Measurements from ENCODE around the gene PABPN1L. TPM values are rescaled to one million over a fixed set of nuclear protein-coding genes. Genes with fewer than 3 reads are reported as not detected.

PABPN1L gene
- total and polyA plus RNA-seq, 2 donors (not counting 3 experiments of a cell fraction or from before 2014, with no cell fraction given): not detected

DNA sequence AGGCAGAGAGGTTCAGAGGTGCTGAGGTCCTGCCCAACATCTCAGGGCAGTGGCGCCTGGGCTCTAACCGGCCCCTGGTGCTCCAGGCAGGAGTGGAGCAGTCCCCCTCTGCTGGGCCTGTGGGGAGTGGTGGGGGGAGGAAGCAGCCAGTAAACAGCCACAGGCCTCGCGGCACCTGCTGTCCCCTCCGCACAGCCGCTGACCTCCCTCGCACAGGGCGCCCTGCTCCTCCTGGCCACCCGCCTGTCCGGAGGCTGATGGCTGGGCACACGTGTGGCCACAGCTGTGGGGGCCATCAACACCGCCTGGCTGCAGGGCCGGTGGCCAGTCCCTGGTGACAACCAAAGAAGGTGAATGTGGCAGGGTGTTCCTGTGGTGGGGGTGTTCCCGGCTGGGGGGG lies 36.8 kb upstream of the PABPN1L start:
- H3K36me3 ChIP-seq (ENCODE audit: control insufficient read depth in 2 of 2, extremely low read depth in 1 of 2, insufficient read depth in 2 of 2, low read length in 2 of 2): no peaks in the 10 kb centered on the region
- H4K20me1 ChIP-seq (replicated peaks; ENCODE audit: control insufficient read depth, extremely low read depth, insufficient read depth, low read length): no peaks in the 10 kb centered on the region
- POLR2A ChIA-PET: no interaction called here
- no peaks in the 10 kb centered on the region for H3K9me1 ChIP-seq (replicated peaks; ENCODE audit: control insufficient read depth, extremely low read depth, insufficient read depth, low read length)
- no peaks in the 10 kb centered on the region for H3K79me2 ChIP-seq (ENCODE audit: control insufficient read depth, insufficient read depth, low read length)
- no peak overlapping the region for H3K27ac ChIP-seq (ENCODE audit: insufficient read depth, low read depth, low read length)
- dilution Hi-C loops (cut with MboI; ENCODE audit: extremely low pct_ligation_motif_present, low sequenced_read_pairs): no loop called here
- no peak overlapping the region for H3K4me2 ChIP-seq (ENCODE audit: insufficient read depth, low read length)
- H3K4me1 ChIP-seq (ENCODE audit: control insufficient read depth, extremely low read depth, insufficient read depth, low read length): no peaks in the 10 kb centered on the region
- FAIRE-seq: no peak
- intact Hi-C loops (cut with micrococcal nuclease): no loop called here
- no peak for DNase-seq (ENCODE audit: low read depth, low spot score)
- CTCF ChIA-PET: no interaction called here
- no TSS peak for BruUV-seq (replicated peaks)
- TF ChIP-seq EZH2 (IDR thresholded peaks at IDR 0.05; ENCODE audit: borderline replicate concordance, low read depth, low read length, severe bottlenecking): no peak
- TF ChIP-seq, protein P1, sequence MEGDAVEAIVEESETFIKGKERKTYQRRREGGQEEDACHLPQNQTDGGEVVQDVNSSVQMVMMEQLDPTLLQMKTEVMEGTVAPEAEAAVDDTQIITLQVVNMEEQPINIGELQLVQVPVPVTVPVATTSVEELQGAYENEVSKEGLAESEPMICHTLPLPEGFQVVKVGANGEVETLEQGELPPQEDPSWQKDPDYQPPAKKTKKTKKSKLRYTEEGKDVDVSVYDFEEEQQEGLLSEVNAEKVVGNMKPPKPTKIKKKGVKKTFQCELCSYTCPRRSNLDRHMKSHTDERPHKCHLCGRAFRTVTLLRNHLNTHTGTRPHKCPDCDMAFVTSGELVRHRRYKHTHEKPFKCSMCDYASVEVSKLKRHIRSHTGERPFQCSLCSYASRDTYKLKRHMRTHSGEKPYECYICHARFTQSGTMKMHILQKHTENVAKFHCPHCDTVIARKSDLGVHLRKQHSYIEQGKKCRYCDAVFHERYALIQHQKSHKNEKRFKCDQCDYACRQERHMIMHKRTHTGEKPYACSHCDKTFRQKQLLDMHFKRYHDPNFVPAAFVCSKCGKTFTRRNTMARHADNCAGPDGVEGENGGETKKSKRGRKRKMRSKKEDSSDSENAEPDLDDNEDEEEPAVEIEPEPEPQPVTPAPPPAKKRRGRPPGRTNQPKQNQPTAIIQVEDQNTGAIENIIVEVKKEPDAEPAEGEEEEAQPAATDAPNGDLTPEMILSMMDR (IDR thresholded peaks at IDR 0.05; ENCODE audit: extremely low read depth in 1 of 2, insufficient read depth in 1 of 2, low read depth in 1 of 2, low read length in 2 of 2): no peak
- TF ChIP-seq, protein P2, sequence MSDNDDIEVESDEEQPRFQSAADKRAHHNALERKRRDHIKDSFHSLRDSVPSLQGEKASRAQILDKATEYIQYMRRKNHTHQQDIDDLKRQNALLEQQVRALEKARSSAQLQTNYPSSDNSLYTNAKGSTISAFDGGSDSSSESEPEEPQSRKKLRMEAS (IDR thresholded peaks at IDR 0.05; ENCODE audit: insufficient read depth, insufficient read length): no peak
- no peaks in the 10 kb centered on the region for H3K9me3 ChIP-seq (replicated peaks; ENCODE audit: control insufficient read depth, insufficient read depth, low read length)
- no peak overlapping the region for H3K9ac ChIP-seq (replicated peaks; ENCODE audit: extremely low read depth, insufficient read depth, low read length)
- H2AFZ ChIP-seq (ENCODE audit: low read depth, low read length): no peak overlapping the region
- H3K27me3 ChIP-seq (ENCODE audit: control insufficient read depth in 2 of 2, insufficient read depth in 2 of 2, low read length in 2 of 2): no peaks in the 10 kb centered on the region
- no peak overlapping the region for H3K4me3 ChIP-seq (replicated peaks in 1 of 3; ENCODE audit: insufficient read depth in 1 of 3, low read depth in 1 of 3, low read length in 3 of 3)

DNA sequence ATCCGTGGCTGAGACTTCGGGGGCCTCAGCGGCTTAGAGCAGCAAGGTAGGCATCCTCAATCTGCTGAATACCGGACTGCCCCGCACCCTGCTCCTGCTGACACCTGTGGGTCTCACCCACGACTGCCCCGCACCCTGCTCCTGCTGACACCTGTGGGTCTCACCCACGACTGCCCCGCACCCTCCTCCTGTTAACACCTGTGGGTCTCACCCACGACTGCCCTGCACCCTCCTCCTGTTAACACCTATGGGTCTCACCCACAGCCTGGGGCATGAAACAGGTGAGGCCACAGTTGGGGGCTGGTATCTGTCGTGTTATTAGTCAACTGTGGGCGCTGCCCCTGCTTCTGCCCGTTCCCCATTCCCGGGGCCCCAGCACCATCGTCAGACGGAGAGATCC lies 36.3 kb upstream of the PABPN1L start:
- Histone ChIP-seq H3K27me3 (ENCODE audit: control insufficient read depth in 2 of 2, insufficient read depth in 2 of 2, low read length in 2 of 2) (no peaks in the 10 kb centered on the region), H3K4me2 (ENCODE audit: insufficient read depth, low read length) (no peak overlapping the region), H3K4me1 (ENCODE audit: control insufficient read depth, extremely low read depth, insufficient read depth, low read length) (no peaks in the 10 kb centered on the region), H3K27ac (ENCODE audit: insufficient read depth, low read depth, low read length) (no peak overlapping the region), H3K9me1 (replicated peaks; ENCODE audit: control insufficient read depth, extremely low read depth, insufficient read depth, low read length) (no peaks in the 10 kb centered on the region), H3K9me3 (replicated peaks; ENCODE audit: control insufficient read depth, insufficient read depth, low read length) (no peaks in the 10 kb centered on the region), H2AFZ (ENCODE audit: low read depth, low read length) (no peak overlapping the region), H3K9ac (replicated peaks; ENCODE audit: extremely low read depth, insufficient read depth, low read length) (no peak overlapping the region), H3K4me3 (replicated peaks in 1 of 3; ENCODE audit: insufficient read depth in 1 of 3, low read depth in 1 of 3, low read length in 3 of 3) (no peak overlapping the region), H3K79me2 (ENCODE audit: control insufficient read depth, insufficient read depth, low read length) (no peaks in the 10 kb centered on the region), H3K36me3 (ENCODE audit: control insufficient read depth in 2 of 2, extremely low read depth in 1 of 2, insufficient read depth in 2 of 2, low read length in 2 of 2) (no peaks in the 10 kb centered on the region), H4K20me1 (replicated peaks; ENCODE audit: control insufficient read depth, extremely low read depth, insufficient read depth, low read length) (no peaks in the 10 kb centered on the region)
- no peak for DNase-seq (ENCODE audit: low read depth, low spot score)
- dilution Hi-C loops (cut with MboI; ENCODE audit: extremely low pct_ligation_motif_present, low sequenced_read_pairs) (no loop called here), intact Hi-C loops (cut with micrococcal nuclease) (no loop called here)
- POLR2A ChIA-PET: no interaction called here
- BruUV-seq (replicated peaks): no TSS peak
- CTCF ChIA-PET: no interaction called here
- TF ChIP-seq MYC (IDR thresholded peaks at IDR 0.05; ENCODE audit: low read depth, low read length) (no peak), EZH2 (IDR thresholded peaks at IDR 0.05; ENCODE audit: borderline replicate concordance, low read depth, low read length, severe bottlenecking) (no peak), FOS (IDR thresholded peaks at IDR 0.05; ENCODE audit: borderline replicate concordance, insufficient read depth, low read length) (no peak), JUN (IDR thresholded peaks at IDR 0.05; ENCODE audit: borderline replicate concordance, insufficient read depth, insufficient read length, low read depth) (no peak)
- TF ChIP-seq, protein P1 (IDR thresholded peaks at IDR 0.05; ENCODE audit: extremely low read depth in 1 of 2, insufficient read depth in 1 of 2, low read depth in 1 of 2, low read length in 2 of 2): no peak
- TF ChIP-seq, protein P2 (IDR thresholded peaks at IDR 0.05; ENCODE audit: insufficient read depth, insufficient read length): no peak
- no peak for FAIRE-seq

Data from endothelial cell of umbilical vein (primary cell).